ENCODE measurements around the gene SOX30.

The SOX30 gene

GRCh38 chr5:157659868-157660660 lies 7.8 kb upstream of the SOX30 start:
- DNase-seq (ENCODE audit: low spot score): no peak

- DNase-seq (ENCODE audit: low spot score): no peak
These were observed 6.7 kb upstream of the SOX30 start for GRCh38 chr5:157658893-157659292.

- no peak for DNase-seq (ENCODE audit: low spot score)
These were observed 5.3 kb upstream of the SOX30 start for GRCh38 chr5:157657516-157657915.

- no peak for DNase-seq (ENCODE audit: low spot score)
These were observed 438 bp downstream of the SOX30 start for GRCh38 chr5:157651623-157652376.

- no peak for DNase-seq (ENCODE audit: low spot score)
These were observed 1.1 kb downstream of the SOX30 start for GRCh38 chr5:157650991-157651611.

GRCh38 chr5:157649101-157649500 lies 3.1 kb downstream of the SOX30 start:
- no peak for DNase-seq (ENCODE audit: low spot score)

- DNase-seq (ENCODE audit: low spot score): no peak
These were observed 3.8 kb downstream of the SOX30 start for GRCh38 chr5:157648275-157648990.

GRCh38 chr5:157640406-157641066 lies 11.7 kb downstream of the SOX30 start:
- DNase-seq (ENCODE audit: low spot score): no peak

- no peak for DNase-seq (ENCODE audit: low spot score)
These were observed 21.9 kb downstream of the SOX30 start for GRCh38 chr5:157630341-157630740.

- DNase-seq (ENCODE audit: low spot score): no peak
These were observed 25.4 kb downstream of the SOX30 start for GRCh38 chr5:157626831-157627230.

- no peak for DNase-seq (ENCODE audit: low spot score)
These were observed 28.1 kb downstream of the SOX30 start for GRCh38 chr5:157624144-157624543.

GRCh38 chr5:157620776-157621175 lies 31.5 kb downstream of the SOX30 start:
- DNase-seq (ENCODE audit: low spot score): no peak

- no peak for DNase-seq (ENCODE audit: low spot score)
These were observed 34.0 kb downstream of the SOX30 start for GRCh38 chr5:157618191-157618765.

- no peak for DNase-seq (ENCODE audit: low spot score)
These were observed 35.5 kb downstream of the SOX30 start for GRCh38 chr5:157616785-157617184.

- no peak for DNase-seq (ENCODE audit: low spot score)
These were observed 38.6 kb downstream of the SOX30 start for GRCh38 chr5:157613385-157614245.

- DNase-seq (ENCODE audit: low spot score): no peak
These were observed 39.7 kb downstream of the SOX30 start for GRCh38 chr5:157612581-157612980.

GRCh38 chr5:157611571-157612476 lies 40.4 kb downstream of the SOX30 start:
- no peak for DNase-seq (ENCODE audit: low spot score)

GRCh38 chr5:157610990-157611389 lies 41.2 kb downstream of the SOX30 start:
- DNase-seq (ENCODE audit: low spot score): no peak

- no peak for DNase-seq (ENCODE audit: low spot score)
These were observed 43.2 kb downstream of the SOX30 start for GRCh38 chr5:157608972-157609565.

Data from AG08396 (cell line).